Measurements from ENCODE around the gene VSIG8.
A peak's percentile ranks its signal among the peaks of the same experiment; 100 is the strongest.

Gene VSIG8

DNA sequence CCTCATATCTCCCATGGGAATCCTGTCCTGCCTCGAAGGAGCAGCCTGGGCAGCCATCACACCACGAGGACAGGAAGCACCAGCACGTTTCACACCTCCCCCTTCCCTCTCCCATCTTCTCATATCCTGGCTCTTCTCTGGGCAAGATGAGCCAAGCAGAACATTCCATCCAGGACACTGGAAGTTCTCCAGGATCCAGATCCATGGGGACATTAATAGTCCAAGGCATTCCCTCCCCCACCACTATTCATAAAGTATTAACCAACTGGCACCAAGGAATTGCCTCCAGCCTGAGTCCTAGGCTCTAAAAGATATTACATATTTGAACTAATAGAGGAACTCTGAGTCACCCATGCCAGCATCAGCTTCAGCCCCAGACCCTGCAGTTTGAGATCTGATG, 27.1 kb downstream of the VSIG8 start:
- DNase-seq (ENCODE audit: extremely low spot score, insufficient read length, low read depth) (no peak), FAIRE-seq (no peak)

DNA sequence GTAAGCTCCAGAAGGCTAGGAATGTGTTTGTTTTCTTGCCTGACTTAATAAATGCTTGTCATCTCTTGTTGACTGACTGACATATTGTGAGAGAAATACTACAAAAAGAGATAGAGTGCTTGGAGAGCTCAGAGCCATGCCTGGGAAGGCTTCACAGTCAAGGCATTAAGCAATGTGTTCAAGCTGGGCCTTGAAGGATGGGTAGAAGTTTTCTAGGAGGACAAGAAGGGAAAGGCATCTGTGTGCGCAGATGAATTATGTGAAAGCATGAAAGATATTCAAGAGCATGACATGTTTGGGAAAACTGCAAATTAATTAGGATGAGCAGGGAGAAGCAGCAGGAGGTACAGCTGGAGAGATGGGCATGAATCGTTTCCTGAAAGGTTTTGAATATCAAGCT, 30.1 kb downstream of the VSIG8 start:
- FAIRE-seq (no peak), DNase-seq (ENCODE audit: extremely low spot score, insufficient read length, low read depth) (no peak)

DNA sequence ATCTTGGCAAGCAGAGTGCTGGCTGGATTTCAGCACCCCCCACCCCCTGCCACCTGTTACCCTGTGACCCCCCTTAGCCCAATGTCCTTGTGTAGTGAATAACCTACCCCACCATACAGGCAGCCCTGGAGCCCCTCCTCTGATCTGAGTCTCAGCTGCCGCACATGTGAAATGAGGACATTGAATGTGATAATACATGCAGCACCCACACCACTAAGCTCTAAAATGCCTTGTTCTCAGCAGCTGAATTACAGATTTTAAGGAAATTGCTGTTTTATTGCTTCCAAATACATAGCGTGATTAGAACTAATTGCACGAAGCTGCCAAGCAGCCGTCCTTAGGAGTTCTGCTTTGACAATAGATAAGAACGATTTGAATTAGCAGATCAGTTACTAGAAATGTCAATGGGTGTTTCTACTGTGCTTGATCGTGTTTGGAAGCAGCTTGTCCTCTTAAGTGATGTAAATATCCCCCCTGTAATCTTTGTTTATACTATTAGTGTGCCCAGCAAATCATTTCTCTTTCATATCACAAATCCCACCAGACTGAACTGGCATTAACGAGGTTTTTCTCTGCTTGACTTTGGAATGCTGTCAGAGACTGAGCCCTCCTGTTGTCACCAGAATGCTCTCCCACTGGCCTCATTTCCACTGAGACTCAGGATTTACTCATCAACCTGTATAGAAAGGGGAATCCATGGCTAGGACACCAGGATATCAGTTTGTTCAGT, 30.9 kb downstream of the VSIG8 start:
- no peak for DNase-seq (ENCODE audit: extremely low spot score, insufficient read length, low read depth)
- FAIRE-seq: no peak

DNA sequence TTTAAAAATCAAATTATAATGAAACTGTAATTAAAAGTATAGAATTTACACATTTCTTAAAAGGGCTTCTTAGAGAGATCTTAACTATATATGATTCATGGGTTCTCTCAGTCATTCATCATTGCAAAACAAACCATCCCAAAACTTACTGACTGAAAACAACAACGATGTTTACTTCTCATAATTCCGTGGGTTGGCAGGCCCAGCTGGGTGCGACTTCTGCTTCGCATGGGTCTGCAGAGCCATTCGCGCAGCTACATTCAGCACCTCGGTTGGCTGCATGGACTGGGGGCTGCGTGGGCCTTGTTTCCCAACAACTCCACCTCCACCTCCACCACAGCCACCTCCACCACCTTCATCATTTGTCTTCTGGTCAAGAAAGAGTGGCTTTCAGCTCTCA, 31.7 kb downstream of the VSIG8 start:
- FAIRE-seq (no peak), DNase-seq (ENCODE audit: extremely low spot score, insufficient read length, low read depth) (no peak)

DNA sequence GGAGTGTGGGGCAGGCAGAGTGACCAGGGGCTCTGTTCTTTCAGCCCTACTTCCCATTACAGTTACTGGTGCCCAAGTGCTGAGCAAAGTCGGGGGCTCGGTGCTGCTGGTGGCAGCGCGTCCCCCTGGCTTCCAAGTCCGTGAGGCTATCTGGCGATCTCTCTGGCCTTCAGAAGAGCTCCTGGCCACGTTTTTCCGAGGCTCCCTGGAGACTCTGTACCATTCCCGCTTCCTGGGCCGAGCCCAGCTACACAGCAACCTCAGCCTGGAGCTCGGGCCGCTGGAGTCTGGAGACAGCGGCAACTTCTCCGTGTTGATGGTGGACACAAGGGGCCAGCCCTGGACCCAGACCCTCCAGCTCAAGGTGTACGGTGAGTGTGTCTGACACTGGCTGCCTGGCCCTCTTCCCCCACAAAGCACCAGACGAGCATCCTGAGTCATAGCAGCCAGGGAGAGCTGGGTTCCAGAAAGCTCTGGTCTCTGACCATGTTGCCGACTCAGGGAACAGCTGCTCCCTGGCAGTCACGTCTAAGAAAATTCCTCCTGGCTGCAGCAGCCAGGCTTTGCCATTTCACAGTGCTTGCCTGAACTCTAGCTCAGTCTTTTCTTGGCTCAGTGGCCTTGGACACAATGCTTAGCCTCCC, 32.5 kb downstream of the VSIG8 start:
- FAIRE-seq (no peak), DNase-seq (ENCODE audit: extremely low spot score, insufficient read length, low read depth) (no peak)

DNA sequence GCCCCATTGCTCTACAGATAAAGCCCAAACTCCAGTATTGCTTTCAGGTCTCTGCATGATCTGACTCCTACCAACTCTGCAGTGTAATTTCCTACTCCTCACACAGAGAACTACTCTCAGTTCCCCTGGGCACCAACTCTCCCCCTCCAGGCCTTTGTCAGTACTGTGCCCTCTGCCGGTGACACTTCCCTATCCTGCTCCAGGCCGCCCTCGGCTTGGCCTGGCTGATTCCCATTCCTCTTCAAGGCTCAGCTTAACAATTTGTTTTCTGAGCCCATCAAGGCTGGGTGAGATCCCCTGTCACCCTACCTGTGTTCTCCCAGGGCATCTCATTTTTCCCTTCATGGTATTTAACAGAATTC, 33.2 kb downstream of the VSIG8 start:
- FAIRE-seq (peak; percentile 77), DNase-seq (ENCODE audit: extremely low spot score, insufficient read length, low read depth) (no peak)

DNA sequence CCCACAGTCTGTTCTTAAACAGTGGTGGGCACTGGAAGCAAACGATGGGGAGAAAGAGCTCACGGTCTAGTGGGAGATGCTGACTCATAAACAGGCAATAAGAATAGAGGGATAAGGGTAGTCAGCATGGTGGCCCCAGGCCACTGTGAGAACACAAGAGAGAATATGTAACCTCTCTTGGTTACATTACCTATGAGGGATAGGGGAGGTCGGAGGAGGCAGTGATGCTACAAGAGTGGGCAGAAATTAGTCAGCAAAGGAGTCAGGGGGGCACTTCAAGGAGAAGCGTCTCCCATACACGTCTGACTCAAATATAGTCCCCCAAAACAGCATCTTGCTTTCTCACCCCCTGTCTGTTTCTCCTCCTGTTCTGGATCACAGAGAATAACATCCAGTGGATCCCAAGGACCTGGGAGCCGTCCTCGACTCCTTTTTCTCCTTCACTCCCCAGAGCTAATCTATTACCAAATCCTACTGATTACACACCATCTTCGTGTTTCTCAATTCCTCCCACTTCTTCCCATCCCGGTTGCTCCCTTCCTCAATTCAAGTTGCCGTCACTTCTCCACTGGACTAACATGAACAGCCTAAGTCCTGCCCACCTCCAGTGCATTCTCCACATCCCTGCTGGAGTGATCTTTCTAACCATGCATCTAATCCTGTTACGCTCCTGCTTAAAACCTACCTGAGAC, 33.7 kb downstream of the VSIG8 start:
- FAIRE-seq (peak; percentile 46), DNase-seq (ENCODE audit: extremely low spot score, insufficient read length, low read depth) (no peak)

DNA sequence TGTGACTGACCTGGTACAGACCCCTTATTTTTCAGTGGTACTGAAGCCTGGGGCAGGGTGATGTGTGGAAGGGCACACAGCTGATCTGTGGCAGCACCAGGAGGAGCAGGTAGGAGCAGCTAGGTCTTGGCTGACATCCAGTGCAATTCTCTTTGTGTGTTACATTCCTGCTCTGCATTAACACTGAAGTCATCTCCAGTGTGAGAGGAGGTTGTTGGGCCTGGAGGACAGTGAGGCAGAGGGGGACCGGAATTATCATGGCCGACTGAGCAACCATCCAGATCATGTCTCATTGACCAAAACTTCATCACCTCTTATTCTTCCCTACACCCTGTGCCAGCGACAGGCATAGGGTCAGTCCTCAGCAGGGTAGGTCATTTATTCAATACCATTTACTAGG, 34.3 kb downstream of the VSIG8 start:
- no peak for FAIRE-seq
- DNase-seq (ENCODE audit: extremely low spot score, insufficient read length, low read depth): no peak

DNA sequence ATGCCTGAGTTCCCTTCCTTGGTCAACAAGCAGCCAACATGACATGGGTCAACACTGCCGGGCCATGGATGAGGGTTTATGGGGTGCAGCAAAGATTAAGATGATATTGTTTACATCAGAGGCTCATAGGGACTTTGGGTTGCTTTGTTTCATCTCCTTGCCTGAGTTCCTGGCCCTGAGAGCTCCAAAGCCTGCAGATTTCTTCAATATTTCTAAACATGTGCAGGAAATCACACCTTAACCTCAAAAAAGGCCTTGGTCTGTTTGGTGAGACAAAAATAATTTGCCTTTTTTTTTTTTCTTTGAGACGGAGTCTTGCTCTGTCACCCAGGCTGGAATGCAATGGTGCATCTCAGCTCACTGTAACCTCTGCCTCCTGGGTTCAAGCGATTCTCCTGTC, 34.9 kb downstream of the VSIG8 start:
- DNase-seq (ENCODE audit: extremely low spot score, insufficient read length, low read depth) (no peak), FAIRE-seq (peak; percentile 38)

DNA sequence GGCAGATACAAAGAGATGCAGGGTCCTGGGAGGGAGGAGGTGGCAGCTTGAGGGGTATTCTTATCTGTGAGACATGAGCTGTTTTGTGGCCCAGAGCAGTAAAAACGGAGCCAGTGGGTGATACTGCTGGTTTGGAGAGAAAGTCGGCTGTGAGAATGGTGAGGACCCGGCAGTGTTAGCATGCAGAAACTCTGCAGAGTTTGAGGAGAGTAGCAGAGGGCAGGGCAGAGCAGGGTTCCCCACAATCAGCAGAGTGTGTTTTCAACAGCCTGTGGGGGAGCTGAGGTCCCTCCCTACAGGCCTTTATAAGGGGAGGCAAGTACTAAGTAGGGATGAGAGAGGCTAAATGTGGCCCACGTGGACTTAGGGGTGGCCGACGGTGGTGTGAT, 35.4 kb downstream of the VSIG8 start:
- no peak for FAIRE-seq
- no peak for DNase-seq (ENCODE audit: extremely low spot score, insufficient read length, low read depth)

DNA sequence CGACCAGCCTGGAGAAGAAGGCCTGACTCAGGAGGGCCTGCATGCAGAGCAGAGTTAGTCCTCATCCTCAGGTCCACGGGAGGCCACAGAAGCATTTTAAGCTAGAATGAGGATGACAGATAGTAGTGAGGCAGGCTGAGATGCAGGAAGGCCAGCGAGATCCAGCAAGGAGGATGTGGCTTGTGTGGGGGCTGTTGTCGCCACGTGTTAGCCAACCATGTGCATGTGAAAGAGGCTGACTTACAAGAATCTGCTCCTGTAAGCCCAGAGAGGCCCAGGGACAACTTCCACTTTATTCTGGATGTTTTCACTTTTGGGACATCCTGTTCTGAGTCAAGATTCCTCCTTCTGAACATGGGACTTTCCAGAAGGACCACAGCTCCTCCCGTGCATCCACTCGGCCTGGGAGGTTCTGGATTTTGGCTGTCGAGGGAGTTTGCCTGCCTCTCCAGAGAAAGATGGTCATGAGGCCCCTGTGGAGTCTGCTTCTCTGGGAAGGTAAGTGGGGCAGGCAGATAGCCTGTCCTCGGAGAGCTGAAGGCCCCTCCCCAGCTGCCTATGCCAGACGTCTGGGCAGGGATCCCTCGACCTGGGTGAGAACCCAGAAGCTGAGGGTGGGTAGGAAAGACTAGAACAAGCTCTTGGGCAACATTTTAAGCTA, 35.9 kb downstream of the VSIG8 start, which contains the start of gene SLAMF8:
Gene SLAMF8 (plus strand): TSS at position 433 of the 661 bp plus-strand sequence. CDS start 26 bp downstream, at position 459.
- DNase-seq (ENCODE audit: extremely low spot score, insufficient read length, low read depth) (peak; percentile 25), FAIRE-seq (peak; percentile 86)

DNA sequence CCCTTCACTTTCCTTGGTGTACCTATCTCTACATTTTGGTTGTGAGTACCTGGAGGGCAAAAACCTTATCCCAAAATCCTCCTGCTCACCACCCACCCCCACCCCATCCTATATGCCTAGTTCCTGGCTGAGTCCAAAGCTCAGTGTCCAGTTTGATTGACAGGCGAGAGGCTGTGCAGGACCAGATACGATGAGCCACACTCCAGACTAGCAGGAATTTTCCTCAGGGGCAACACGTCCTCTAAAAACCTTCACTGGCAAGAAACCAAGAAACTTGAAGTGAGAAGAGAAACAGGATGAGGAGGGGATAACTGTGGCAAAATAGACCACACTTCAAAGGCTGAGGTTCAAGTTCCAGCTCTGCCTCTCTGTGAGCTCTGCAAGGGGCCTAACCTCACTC, 36.9 kb downstream of the VSIG8 start:
- no peak for DNase-seq (ENCODE audit: extremely low spot score, insufficient read length, low read depth)
- peak; percentile 9 for FAIRE-seq

DNA sequence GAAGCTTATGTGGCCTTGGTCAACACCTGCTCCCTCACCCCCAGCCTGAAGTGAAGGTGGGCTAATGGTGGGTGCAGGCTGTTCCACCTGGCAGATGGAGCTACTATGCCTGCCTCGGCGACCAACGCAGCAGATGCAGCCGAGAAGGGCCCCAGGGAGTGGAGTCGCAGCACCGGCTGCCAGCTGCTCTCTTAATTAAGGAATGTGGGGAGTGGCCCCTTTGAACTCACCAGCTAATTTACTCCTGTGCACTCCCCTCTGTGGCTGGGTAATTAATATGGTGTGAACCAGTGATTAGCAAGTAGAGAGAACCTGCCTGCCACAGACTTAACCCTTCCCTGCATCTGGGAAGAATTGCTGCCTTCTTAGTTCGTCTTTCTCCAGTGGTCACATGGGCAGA, 39.1 kb downstream of the VSIG8 start:
- DNase-seq (ENCODE audit: extremely low spot score, insufficient read length, low read depth) (no peak), FAIRE-seq (no peak)

DNA sequence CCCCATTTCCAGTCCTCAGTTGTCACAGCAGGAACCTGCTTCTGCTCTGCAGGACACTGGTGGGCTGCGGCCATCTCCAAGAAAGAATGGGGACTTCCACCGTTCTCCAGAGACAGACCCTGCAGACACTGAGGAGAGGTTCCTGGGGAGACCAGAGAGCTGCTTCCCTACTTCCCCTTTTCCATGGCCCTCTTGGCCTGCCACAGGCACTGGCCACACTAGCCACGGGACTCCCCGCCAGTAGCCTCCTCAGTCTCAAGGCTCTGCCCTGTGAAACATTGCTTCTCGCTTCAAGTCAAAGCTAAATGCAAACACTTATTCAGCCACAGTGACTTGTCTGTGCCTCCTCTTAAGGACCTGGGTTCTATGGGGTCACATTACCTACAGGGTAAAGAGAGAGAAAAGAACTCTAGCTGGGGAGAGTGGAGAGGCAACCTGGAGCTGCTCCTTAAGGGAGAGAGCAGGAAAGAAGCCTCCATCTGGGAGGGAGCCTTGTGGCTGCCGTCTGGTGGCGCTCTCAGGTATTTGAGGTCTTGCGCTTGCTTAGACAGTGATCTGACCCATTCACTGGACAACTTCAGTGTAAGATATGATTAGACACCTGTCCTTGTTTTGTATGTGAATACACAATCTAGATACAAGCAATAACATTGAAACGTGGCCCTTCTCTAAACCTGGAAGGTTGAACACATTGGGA, 41.1 kb downstream of the VSIG8 start:
- FAIRE-seq: peak; percentile 89

DNA sequence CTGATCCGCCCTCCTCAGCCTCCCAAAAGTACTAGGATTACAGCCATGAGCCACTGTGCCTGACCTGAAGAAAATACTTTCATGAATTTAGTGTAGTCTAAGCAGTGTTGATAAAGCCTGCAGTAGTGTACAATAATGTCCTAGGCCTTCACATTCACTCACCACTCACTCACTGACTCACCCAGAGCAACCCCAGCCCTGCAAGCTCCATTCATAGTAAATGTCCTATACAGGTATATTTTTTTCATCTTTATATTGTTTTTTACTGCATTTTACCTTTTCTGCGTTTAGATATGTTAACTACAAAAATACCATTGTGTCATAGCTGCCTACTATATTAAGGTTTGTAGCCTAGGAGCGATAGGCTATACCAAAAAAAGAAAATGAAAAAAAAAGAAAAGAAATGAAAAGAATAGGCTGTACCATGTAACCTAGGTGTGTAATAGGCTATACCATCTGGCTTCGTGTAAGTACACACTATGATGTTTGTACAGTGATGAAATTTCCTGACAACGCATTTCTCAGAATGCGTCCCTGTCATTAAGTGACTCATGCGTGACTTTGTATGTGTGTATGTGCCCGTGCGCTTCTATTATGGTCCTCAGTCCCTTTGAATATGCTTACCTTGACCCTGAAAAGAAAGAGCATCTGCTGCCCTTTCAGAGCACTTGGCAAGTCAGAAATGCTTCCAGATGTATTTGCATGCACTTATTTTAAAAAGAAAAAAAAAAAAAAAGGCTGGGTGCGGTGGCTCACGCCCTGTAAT, 45.0 kb downstream of the VSIG8 start:
- DNase-seq (ENCODE audit: extremely low spot score, insufficient read length, low read depth) (no peak), FAIRE-seq (no peak)

More for the DNA sequence above, 41.1 kb downstream of the VSIG8 start:
- DNase-seq (ENCODE audit: extremely low spot score, insufficient read length, low read depth): peak; percentile 20

DNA sequence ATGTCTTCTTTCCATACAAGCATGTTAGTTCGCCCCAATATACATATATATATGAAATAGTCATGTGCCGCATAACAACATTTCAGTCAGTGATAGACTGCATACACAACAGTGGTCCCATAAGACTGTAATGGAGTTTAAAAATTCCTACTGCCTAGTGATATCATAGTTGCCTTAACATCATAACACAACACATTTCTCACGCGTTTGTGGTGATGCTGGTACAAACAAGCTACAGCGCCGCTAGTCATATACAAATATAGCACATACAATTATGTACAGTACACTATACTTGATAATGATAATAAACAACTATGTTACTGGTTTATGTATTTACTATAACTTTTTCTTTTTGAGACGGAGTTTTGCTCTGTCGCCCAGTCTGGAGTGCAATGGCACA, 46.5 kb downstream of the VSIG8 start:
- no peak for DNase-seq (ENCODE audit: extremely low spot score, insufficient read length, low read depth)
- FAIRE-seq: no peak

DNA sequence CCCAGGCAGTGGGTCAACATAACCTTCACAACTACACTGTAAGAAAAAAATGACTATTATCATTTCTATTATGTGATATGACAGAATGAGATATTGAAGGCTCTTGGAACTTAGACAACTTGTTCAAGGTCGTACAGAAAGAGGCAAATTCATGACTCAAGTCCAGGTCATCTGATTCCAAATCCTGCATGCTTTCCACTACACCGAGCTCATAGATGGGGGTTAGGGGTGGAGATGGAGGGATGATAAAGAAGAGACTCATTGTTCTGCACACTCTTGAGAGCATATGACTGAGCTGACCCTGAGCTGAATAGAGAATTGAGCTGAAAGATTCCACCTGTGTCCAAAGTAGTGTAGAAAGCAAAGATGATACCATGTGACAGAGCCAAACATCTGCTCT, 57.5 kb downstream of the VSIG8 start:
- no peak for FAIRE-seq
- DNase-seq (ENCODE audit: extremely low spot score, insufficient read length, low read depth): no peak
